ENCODE results near the gene ABHD3. TPM values are rescaled to one million over a fixed set of nuclear protein-coding genes. Genes with fewer than 3 reads are reported as not detected.

ABHD3 gene
- total and polyA plus RNA-seq, 2 of the 8 experiments (the other 6 are each of a cell fraction or from before 2014, with no cell fraction given): 8.4 to 12.1 TPM

DNA sequence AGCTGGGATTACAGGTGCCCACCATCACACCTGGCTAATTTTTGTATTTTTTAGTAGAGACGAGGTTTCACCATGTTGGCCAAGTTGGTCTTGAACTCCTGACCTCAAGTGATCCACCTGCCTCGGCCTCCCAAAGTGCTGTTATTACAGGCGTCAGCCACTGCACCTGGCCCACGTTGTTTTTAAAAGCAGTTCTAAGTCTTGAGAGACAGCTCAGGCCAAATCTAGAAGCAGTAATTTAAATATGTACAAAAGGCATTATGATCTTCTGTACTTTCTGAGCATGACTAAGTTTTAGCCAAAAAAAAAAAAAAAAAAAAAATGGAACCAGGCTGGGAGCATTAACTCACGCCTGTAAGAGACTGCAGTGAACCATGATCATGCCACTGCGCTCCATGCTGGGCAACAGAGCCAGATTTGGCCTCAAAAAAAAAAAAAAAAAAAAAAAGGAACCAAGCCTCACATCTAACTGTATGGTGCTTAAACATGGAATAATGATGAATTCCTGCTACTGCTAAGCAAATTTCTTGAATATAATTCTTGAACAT, 4.0 kb downstream of the ABHD3 start:
- peaks cover 0 to under 1% of the 10 kb centered on the region in 2 experiments; a peak in 1 of 4 replicates for H3K9me3 ChIP-seq (ENCODE audit: insufficient read depth in 2 of 2, low read depth in 1 of 2, low read length in 1 of 2)
- H2BK12ac ChIP-seq (ENCODE audit: low read depth, low read length): no peak overlapping the region
- POLR2A ChIA-PET (ENCODE audit: partially characterized antibody): no interaction called here
- FAIRE-seq (no peak), DNase-seq (ENCODE audit: low read depth in 1 of 2, low spot score in 2 of 2) (no peak)
- peaks cover 0 to 3% (median 0%) of the 10 kb centered on the region in 4 experiments; a peak in 3 of 7 replicates for H3K27me3 ChIP-seq (replicated peaks in 1 of 4; ENCODE audit: control insufficient read depth in 3 of 4, extremely low read depth in 1 of 4, insufficient read depth in 3 of 4, low read length in 3 of 4)
- H2BK5ac ChIP-seq (ENCODE audit: low read depth, low read length): no peak overlapping the region
- H4K91ac ChIP-seq (replicated peaks; ENCODE audit: insufficient read length, low read length): no peak overlapping the region
- H2BK15ac ChIP-seq (ENCODE audit: low read length): no peak overlapping the region
- CTCF ChIA-PET (ENCODE audit: partially characterized antibody): no interaction called here
- H3K14ac ChIP-seq (ENCODE audit: insufficient read length): no peak overlapping the region
- H3K18ac ChIP-seq (ENCODE audit: extremely low read depth, low read length): no peak overlapping the region
- peaks cover 0 to 3% (median 1%) of the 10 kb centered on the region in 4 experiments; a peak in 1 of 7 replicates for H3K4me1 ChIP-seq (replicated peaks in 1 of 4; ENCODE audit: control insufficient read depth in 3 of 4, insufficient read depth in 4 of 4, low read length in 3 of 4)
- peaks cover 0 to 9% (median 1%) of the 10 kb centered on the region in 4 experiments; a peak in 2 of 8 replicates for H3K36me3 ChIP-seq (ENCODE audit: control insufficient read depth in 2 of 4, insufficient read depth in 4 of 4, low read length in 3 of 4)
- TF ChIP-seq CTBP2 (IDR thresholded peaks at IDR 0.05; ENCODE audit: borderline replicate concordance, insufficient read depth, insufficient read length, low read length) (no peak), HDAC2 (IDR thresholded peaks at IDR 0.05; ENCODE audit: borderline replicate concordance in 1 of 2, low read depth in 2 of 2, low read length in 2 of 2) (no peak), SRF (IDR thresholded peaks at IDR 0.05; ENCODE audit: low read depth, low read length) (no peak), TEAD4 (IDR thresholded peaks at IDR 0.05; ENCODE audit: low read depth, low read length) (no peak), RNF2 (IDR thresholded peaks at IDR 0.05; ENCODE audit: borderline replicate concordance, low read depth, low read length, missing control alignments, poor library complexity, severe bottlenecking) (no peak), JUND (IDR thresholded peaks at IDR 0.05; ENCODE audit: low read length) (no peak), ATF2 (IDR thresholded peaks at IDR 0.05; ENCODE audit: low read length) (no peak), EGR1 (IDR thresholded peaks at IDR 0.05; ENCODE audit: borderline replicate concordance, low read depth, low read length) (no peak)
- no peak overlapping the region for H3K4ac ChIP-seq (replicated peaks; ENCODE audit: insufficient read length, low read depth, low read length)
- H3K9ac ChIP-seq (replicated peaks in 1 of 4; ENCODE audit: extremely low read depth in 1 of 4, low read depth in 3 of 4, low read length in 3 of 4): no peak overlapping the region
- H4K5ac ChIP-seq (ENCODE audit: insufficient read length, low read depth, low read length): no peak overlapping the region
- H3K4me2 ChIP-seq (ENCODE audit: insufficient read depth in 1 of 2, low read depth in 2 of 2, low read length in 2 of 2): no peak overlapping the region
- H2AK5ac ChIP-seq (ENCODE audit: low read depth, low read length): no peak overlapping the region
- no peaks in the 10 kb centered on the region for H4K20me1 ChIP-seq (replicated peaks in 1 of 2; ENCODE audit: control insufficient read depth in 1 of 2, insufficient read depth in 2 of 2, low read length in 2 of 2)
- H3K4me3 ChIP-seq (ENCODE audit: extremely low read depth in 1 of 4, insufficient read depth in 2 of 4, low read depth in 3 of 4, low read length in 4 of 4): no peak overlapping the region
- no peak overlapping the region for H3K56ac ChIP-seq (replicated peaks; ENCODE audit: insufficient read length, low read depth, low read length)
- no peak overlapping the region for H2BK120ac ChIP-seq (replicated peaks; ENCODE audit: low read depth, low read length)
- H3K23me2 ChIP-seq (ENCODE audit: low read depth, low read length): peaks cover 6% of the 10 kb centered on the region
- H3K27ac ChIP-seq (ENCODE audit: low read depth, low read length): no peak overlapping the region
- 93% methylated on average over 4 of the region's 6 CpGs; no CpG with 5 or more reads in 1 of the 2 experiments for WGBS, 2 experiments (ENCODE audit: extremely low coverage in 1 of 2, insufficient coverage in 1 of 2, insufficient read length in 1 of 2, insufficient replicate concordance in 2 of 2, low coverage in 1 of 2, low lambda C conversion rate in 2 of 2, missing lambda C conversion rate in 1 of 2)
- no peaks in the 10 kb centered on the region for H3K79me2 ChIP-seq (ENCODE audit: control insufficient read depth in 1 of 2, insufficient read depth in 2 of 2, low read length in 2 of 2)
- no peak overlapping the region for H4K8ac ChIP-seq (ENCODE audit: extremely low read depth, insufficient read depth, low read length)
- H2AFZ ChIP-seq (ENCODE audit: low read length): no peak overlapping the region
- H3K23ac ChIP-seq (ENCODE audit: insufficient read length): no peak overlapping the region
- no peak overlapping the region for H2BK20ac ChIP-seq (ENCODE audit: low read length)
- H3K79me1 ChIP-seq (ENCODE audit: low read depth, low read length): no peaks in the 10 kb centered on the region

All from H1 (cell line).